Lung (tissue), 12 donors: ENCODE data around the gene CTSZ. TPM values are rescaled to one million over a fixed set of nuclear protein-coding genes. Genes with fewer than 3 reads are reported as not detected.

Source experiments
- ATAC-seq: fragments of 200-7000 bp; cut with Tn5 transposase; one replicate; pipeline ENCODE4 v1.9.1; 2020; ENCODE audit warnings: moderate number of reproducible peaks; ENCODE audit not compliant: insufficient read depth, low FRiP score
- DNase-seq, 3 donors: peaks; one replicate each; pipeline ENCODE4 v3.0.0-alpha.2; 2013 to 2017
- H3K27ac ChIP-seq, 2 donors: one replicate each; pipeline ENCODE4 v1.5.1; 2013; ENCODE audit warnings: mild to moderate bottlenecking in 2 of 2, moderate library complexity in 2 of 2, control low read depth in 1 of 2, inconsistent platforms in 1 of 2, low read depth in 1 of 2, low read length in 1 of 2
- H3K27me3 ChIP-seq, 3 donors: one replicate each; pipeline ENCODE4 v1.5.1; 2013; ENCODE audit warnings: low read length in 2 of 3; ENCODE audit not compliant: control insufficient read depth in 3 of 3, insufficient read depth in 3 of 3
- H3K36me3 ChIP-seq, 4 donors: one replicate each; pipeline ENCODE4 v1.5.1; 2013; ENCODE audit warnings: low read length in 4 of 4, mild to moderate bottlenecking in 1 of 4, moderate library complexity in 1 of 4; ENCODE audit not compliant: control insufficient read depth in 4 of 4, insufficient read depth in 4 of 4
- H3K4me1 ChIP-seq, 5 donors: one replicate each; pipeline ENCODE4 v1.5.1; 2013; ENCODE audit warnings: low read length in 5 of 5, mild to moderate bottlenecking in 2 of 5, moderate library complexity in 1 of 5; ENCODE audit not compliant: control insufficient read depth in 5 of 5, insufficient read depth in 5 of 5
- H3K4me3 ChIP-seq: one replicate; pipeline ENCODE4 v1.5.1; 2013; ENCODE audit warnings: mild to moderate bottlenecking, control low read depth, moderate library complexity
- H3K9ac ChIP-seq, 2 donors: one replicate each; pipeline ENCODE4 v1.5.1; 2013; ENCODE audit warnings: low read length in 2 of 2, control low read depth in 1 of 2; ENCODE audit not compliant: insufficient read depth in 1 of 2
- H3K9me3 ChIP-seq, 4 donors: one replicate each; pipeline ENCODE4 v1.5.1; 2013; ENCODE audit warnings: low read length in 3 of 4, mild to moderate bottlenecking in 1 of 4, moderate library complexity in 1 of 4; ENCODE audit not compliant: control insufficient read depth in 4 of 4, insufficient read depth in 3 of 4
- CTCF ChIP-seq: IDR thresholded peaks from 2 replicates; pipeline ENCODE4 v1.5.1; 2012; ENCODE audit warnings: mild to moderate bottlenecking; ENCODE audit errors: control extremely low read depth, extremely low read depth
- WGBS, 2 donors: extraction: QIAGEN DNeasy Blood & Tissue Kit; methylation state at CpG; one replicate each; pipeline ENCODE4 v1.1.7; 2013; 5-methylcytosine and 5-hydroxymethylcytosine counted together
- polyA plus RNA-seq, 2 donors: library from polyadenylated mRNA; stranded (reverse); fragments of 200-250 nt; gene quantifications; one replicate each; pipeline ENCODE4 v1.2.1, GENCODE V29; 2013
- total RNA-seq, 2 donors: library from RNA; depleted of rRNA in 1 of 2; stranded (reverse); fragments of >200 nt in 1 of 2; gene quantifications; one replicate each; pipeline ENCODE4 v1.2.1, GENCODE V29; 2014 to 2021
- donor health status: control.
- donor health status: control.
- donor health status: Bipolar disorder and iron deficiency.
- donor health status: healthy.
- donor health status: DM: yes; HTN: yes; CAD: no.

The CTSZ gene
- total and polyA plus RNA-seq, 4 donors, result 105 to 558 (median 291) TPM

GRCh38 chr20:59033093-59033492 lies 26.0 kb upstream of the CTSZ start:
- no peak overlapping the region for H3K27ac ChIP-seq
- no peaks in the 10 kb centered on the region for H3K27me3 ChIP-seq
- peaks cover 15 to 26% (median 25%) of the 10 kb centered on the region in 4 donors for H3K36me3 ChIP-seq
- 96 to 100% methylated on average over 1 of the region's 1 CpG for WGBS, 2 donors
- H3K4me1 ChIP-seq, result peaks cover 0 to 27% (median 13%) of the 10 kb centered on the region in 5 donors
- DNase-seq, result no peak
- no peaks in the 10 kb centered on the region for H3K9me3 ChIP-seq
- no peak for TF ChIP-seq CTCF
- H3K9ac ChIP-seq, result peak overlapping the region in 1 of 2 donors; percentile 61
- ATAC-seq, result no peak
- H3K4me3 ChIP-seq, result no peak overlapping the region

DNA sequence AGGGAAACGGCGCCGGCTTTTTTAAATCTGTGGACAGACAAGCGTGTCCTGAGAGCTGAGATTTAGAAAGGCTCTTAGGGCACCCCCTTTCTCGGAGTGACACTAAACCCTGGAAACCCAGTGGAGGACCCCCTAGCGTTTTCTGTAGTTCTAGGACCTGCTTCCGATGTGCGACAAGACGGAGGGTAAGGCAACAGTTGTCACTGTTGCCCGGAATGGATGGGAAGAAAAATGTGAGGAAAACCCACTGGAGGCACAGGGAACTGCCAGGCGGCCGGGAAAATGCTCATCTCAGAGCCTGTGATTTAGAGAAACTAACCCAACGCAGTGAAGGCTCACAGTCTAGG lies 25.6 kb upstream of the CTSZ start:
- no peak for DNase-seq
- ATAC-seq, result no peak
- no peaks in the 10 kb centered on the region for H3K9me3 ChIP-seq
- peak overlapping the region; percentile 89 to 97 for H3K27ac ChIP-seq
- TF ChIP-seq CTCF, result no peak
- H3K36me3 ChIP-seq, result peaks cover 14 to 25% (median 24%) of the 10 kb centered on the region in 4 donors
- H3K4me3 ChIP-seq, result peak overlapping the region; percentile 52
- H3K4me1 ChIP-seq, result peaks cover 0 to 27% (median 13%) of the 10 kb centered on the region in 5 donors
- WGBS, 2 donors, result 3% methylated on average over 13 of the region's 13 CpGs
- H3K27me3 ChIP-seq, result no peaks in the 10 kb centered on the region
- H3K9ac ChIP-seq, result peak overlapping the region in 1 of 2 donors; percentile 61

DNA sequence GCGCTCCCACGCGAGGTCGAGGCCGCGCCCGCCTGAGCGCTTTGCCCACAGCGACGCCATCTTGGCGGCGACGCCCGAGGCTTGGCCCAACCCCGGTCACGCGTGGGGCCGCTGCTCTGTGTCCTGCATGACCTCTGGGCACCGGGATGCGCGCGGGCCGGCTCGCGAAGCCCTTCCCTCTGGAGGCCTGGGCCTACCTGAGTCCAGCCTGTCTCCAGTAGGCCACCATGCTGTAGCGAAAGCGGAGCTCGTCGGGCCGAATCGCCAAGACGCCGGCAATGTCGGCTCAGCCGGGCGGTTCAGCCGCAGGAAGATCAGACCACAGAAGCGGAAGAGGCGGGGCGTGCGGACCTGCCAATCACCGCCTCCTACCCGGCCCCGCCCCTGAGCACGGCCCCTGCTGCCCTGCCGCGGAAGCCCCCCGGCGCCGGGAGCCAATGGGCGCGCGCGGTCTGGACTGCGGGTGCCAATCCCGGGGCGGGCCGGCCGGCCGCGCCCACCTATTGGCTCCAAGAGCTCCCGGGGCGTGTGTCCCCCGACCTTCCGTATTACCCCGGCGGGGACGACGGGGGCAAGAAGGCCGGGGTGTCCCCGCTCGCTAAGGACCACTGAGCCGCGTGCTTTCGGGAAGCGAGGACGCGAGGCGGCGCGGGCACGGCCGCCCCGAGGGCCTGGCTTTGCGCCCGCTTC lies 25.1 kb upstream of the CTSZ start, which contains the start of gene ATP5F1E:
ATP5F1E (minus strand) TSS at position 313 of the 690 bp plus-strand sequence; CDS start at position 229, 84 bp downstream.
- ATAC-seq (peak; percentile 100), DNase-seq (peak; percentile 95 to 98 (median 97))
- WGBS, 2 donors, result 0 to 1% methylated on average over 77 to 86 of the region's 86 CpGs
- H3K27me3 ChIP-seq, result no peaks in the 10 kb centered on the region
- peaks cover 0 to 27% (median 13%) of the 10 kb centered on the region in 5 donors for H3K4me1 ChIP-seq
- peak within 1 kb of the TSS; percentile 97 to 98 for H3K27ac ChIP-seq
- peaks cover 16 to 29% (median 21%) of the 10 kb centered on the region in 4 donors for H3K36me3 ChIP-seq
- peak within 1 kb of the TSS; percentile 44 to 78 for H3K9ac ChIP-seq
- H3K9me3 ChIP-seq, result no peaks in the 10 kb centered on the region
- no peak for TF ChIP-seq CTCF
- H3K4me3 ChIP-seq, result peak within 1 kb of the TSS; percentile 93
